ENCODE data around the gene KIFC1.

Gene KIFC1

GRCh38 chr6:33459226-33459625, 67.6 kb downstream of the KIFC1 start:
- no peak for TF ChIP-seq CTCF (IDR thresholded peaks at IDR 0.05; ENCODE audit: low read depth, low read length, missing control alignments)
- DNase-seq (ENCODE audit: low read depth) = no peak
- no peak overlapping the region for H3K4me3 ChIP-seq (ENCODE audit: low read depth, low read length)
